Ovary (tissue), 9 donors: ENCODE data around the gene ARSG. TPM values are rescaled to one million over a fixed set of nuclear protein-coding genes. Genes with fewer than 3 reads are reported as not detected.
A peak's percentile ranks its signal among the peaks of the same experiment; 100 is the strongest.

Experiments used
- DNase-seq, 5 donors: peaks; one replicate each; pipeline ENCODE4 v3.0.0-alpha.2; 2019 to 2020
- H3K27ac ChIP-seq, 2 donors: fragments of 200-600 bp; one replicate each; pipeline versions ENCODE4 v1.5.1 to v1.8.0; 2019 to 2022
- H3K27me3 ChIP-seq: fragments of 200-600 bp; one replicate; pipeline ENCODE4 v1.8.0; 2022
- H3K36me3 ChIP-seq: fragments of 200-600 bp; sonication (generic); one replicate; pipeline ENCODE4 v1.5.1; 2019
- H3K4me1 ChIP-seq: one replicate; pipeline ENCODE4 v1.8.1; 2013; ENCODE audit warnings: mild to moderate bottlenecking, moderate library complexity; ENCODE audit not compliant: insufficient read depth
- H3K4me3 ChIP-seq: fragments of 200-600 bp; sonication (generic); one replicate; pipeline ENCODE4 v1.5.1; 2017
- H3K9me3 ChIP-seq, 2 donors: fragments of 200-600 bp in 1 of 2; sonication (generic) in 1 of 2; one replicate each; pipeline versions ENCODE4 v1.5.1 to v1.8.1; 2013 to 2019; ENCODE audit warnings: mild to moderate bottlenecking in 1 of 2, moderate library complexity in 1 of 2
- EP300 ChIP-seq: sonication (generic); formaldehyde crosslinking; IDR thresholded peaks from one replicate; pipeline ENCODE4 v1.6.1; 2017; ENCODE audit warnings: antibody characterized with exemption
- POLR2A ChIP-seq: fragments of 450-650 bp; IDR thresholded peaks from one replicate; pipeline ENCODE4 v1.6.1; 2017; ENCODE audit warnings: antibody characterized with exemption, mild to moderate bottlenecking, moderate library complexity
- WGBS, 3 donors: extraction: QIAGEN DNeasy Blood & Tissue Kit in 1 of 3; methylation state at CpG; one replicate each; pipeline versions ENCODE4 v1.1.5 to v1.1.7; 2013 to 2017; 5-methylcytosine and 5-hydroxymethylcytosine counted together
- intact Hi-C, 4 donors: fragments of 100-400 bp; cut with DNase I; formaldehyde crosslinking; loops; one replicate each; pipeline versions ENCODE4 v1.11.0 to v1.15.1; 2022 to 2023
- polyA plus RNA-seq, 2 donors: library from polyadenylated mRNA; stranded (reverse); fragments of 200-250 nt in 1 of 2; fragments of 350-450 nt in 1 of 2; fragmentation: Illumina TruSeq in 1 of 2; extraction: RNeasy Lipid Tissue Mini Kit (QIAGEN cat#74804) in 1 of 2; gene quantifications; one replicate each; pipeline ENCODE4 v1.2.3, GENCODE V29; 2013 to 2014
- total RNA-seq, 7 donors: library from RNA; depleted of rRNA in 2 of 7; stranded (reverse); fragments of >200 nt in 2 of 7; fragmentation: NEBNext Ultra II Directional in 3 of 7; extraction: Animal tissue kit (Norgen Biotek cat#: 25700) in 3 of 7; gene quantifications; one replicate each; pipeline versions ENCODE4 v1.1.0 to v1.2.4, GENCODE V29; 2016 to 2023
- TF ChIP-seq, protein P1 (sequence below), 3 donors: fragments of 450-650 bp in 2 of 3; fragments of 200-600 bp in 1 of 3; IDR thresholded peaks; one replicate each; pipeline versions ENCODE4 v1.5.1 to v1.8.0; 2016 to 2022; ENCODE audit warnings: antibody characterized with exemption in 3 of 3, mild to moderate bottlenecking in 1 of 3
- donor health status: DM: no; HTN: no; CAD: no; lungs with moderate emphysema.
- donor health status: DM: no; HTN: no; CAD: no.
- donor health status: Bipolar disorder and iron deficiency.
- donor health status: DM: yes; HTN: yes; CAD: no.
- donor health status: DM: no; HTN: no; CAD: no.
- donor health status: DM: yes; HTN: yes; CAD: no.

Gene ARSG
- total and polyA plus RNA-seq, 9 donors = 5.2 to 19.8 (median 11.1) TPM

DNA sequence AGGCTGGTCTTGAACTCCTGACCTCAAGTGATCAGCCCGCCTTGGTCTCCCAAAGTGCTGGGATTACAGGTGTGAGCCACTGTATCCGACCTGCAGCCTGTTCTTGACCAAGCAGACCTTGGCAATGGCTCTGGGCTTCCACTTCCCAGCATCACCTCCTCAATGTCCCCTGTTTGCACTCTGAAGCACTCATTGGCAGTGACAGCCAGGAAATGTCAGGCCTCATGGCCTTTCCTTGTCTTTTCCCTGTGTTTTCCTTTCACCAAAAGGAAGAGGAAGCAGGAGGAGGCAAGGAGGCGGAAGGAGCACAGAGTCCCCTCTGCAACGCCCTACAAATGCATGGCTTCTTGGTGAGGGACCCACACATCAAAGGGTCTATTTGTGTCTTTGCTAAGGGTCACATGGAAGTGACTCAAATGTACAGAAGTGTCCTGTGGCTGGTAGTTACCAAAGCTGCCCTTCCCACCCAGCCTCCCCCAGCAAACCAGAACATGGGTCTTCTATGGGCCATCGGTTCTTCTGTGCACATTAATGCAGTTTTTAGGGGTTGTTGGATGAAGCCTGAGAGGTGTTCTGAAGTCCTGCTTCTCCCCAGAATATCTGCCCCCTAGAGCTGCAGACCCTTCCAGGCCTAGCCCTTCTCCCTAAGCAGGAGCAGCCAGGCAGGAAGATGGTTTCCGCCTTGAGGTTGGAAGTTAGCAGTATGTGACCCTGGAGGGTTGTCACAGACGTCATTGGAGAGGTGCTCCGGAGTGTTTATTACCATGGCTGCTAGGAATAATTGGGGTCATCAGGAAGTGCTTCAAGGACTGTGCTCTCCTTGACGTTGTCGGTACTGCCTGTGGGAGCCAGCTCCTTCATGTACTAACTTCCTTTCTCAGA is 105.2 kb downstream of the ARSG start:
- Histone ChIP-seq H3K27ac (no peak overlapping the region), H3K4me3 (no peak overlapping the region), H3K36me3 (no peaks in the 10 kb centered on the region), H3K4me1 (no peaks in the 10 kb centered on the region), H3K27me3 (no peaks in the 10 kb centered on the region), H3K9me3 (no peaks in the 10 kb centered on the region)
- TF ChIP-seq POLR2A = no peak
- TF ChIP-seq EP300 = no peak
- TF ChIP-seq, protein P1, sequence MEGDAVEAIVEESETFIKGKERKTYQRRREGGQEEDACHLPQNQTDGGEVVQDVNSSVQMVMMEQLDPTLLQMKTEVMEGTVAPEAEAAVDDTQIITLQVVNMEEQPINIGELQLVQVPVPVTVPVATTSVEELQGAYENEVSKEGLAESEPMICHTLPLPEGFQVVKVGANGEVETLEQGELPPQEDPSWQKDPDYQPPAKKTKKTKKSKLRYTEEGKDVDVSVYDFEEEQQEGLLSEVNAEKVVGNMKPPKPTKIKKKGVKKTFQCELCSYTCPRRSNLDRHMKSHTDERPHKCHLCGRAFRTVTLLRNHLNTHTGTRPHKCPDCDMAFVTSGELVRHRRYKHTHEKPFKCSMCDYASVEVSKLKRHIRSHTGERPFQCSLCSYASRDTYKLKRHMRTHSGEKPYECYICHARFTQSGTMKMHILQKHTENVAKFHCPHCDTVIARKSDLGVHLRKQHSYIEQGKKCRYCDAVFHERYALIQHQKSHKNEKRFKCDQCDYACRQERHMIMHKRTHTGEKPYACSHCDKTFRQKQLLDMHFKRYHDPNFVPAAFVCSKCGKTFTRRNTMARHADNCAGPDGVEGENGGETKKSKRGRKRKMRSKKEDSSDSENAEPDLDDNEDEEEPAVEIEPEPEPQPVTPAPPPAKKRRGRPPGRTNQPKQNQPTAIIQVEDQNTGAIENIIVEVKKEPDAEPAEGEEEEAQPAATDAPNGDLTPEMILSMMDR (IDR thresholded peaks at IDR 0.05) = no peak
- WGBS, 3 donors = 71 to 79% (median 76%) methylated on average over 10 of the region's 10 CpGs
- no peak for DNase-seq
- intact Hi-C loops = loop anchor here in 2 of 4 donors (5.0 to 10.0 kb wide), 2 partner anchors 122 to 134 kb away; no protein-coding TSS in a partner anchor

DNA sequence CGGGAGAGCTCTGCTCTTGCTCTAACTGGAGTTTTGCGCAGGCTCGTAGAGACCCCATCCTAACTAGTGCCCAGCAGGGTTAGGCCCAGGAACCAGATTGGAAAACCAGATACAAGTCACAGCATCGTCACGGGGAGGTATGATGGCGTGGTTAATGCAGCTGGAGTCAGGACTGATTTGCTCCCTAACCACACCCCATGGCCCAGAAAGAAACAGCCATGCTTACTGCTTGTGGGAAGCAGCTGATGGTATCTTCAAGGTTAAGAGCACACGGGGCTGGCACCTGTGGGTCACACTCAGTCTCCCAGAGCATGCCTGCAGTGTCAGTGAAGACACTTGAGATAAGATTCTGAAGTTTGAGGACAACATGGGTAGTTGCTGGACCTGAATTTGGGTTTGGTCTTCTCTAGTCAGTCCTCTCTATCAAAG is 105.8 kb downstream of the ARSG start:
- DNase-seq = peak in 1 of 5 donors; percentile 11
- Histone ChIP-seq H3K9me3 (no peaks in the 10 kb centered on the region), H3K27me3 (no peaks in the 10 kb centered on the region), H3K27ac (no peak overlapping the region), H3K36me3 (no peaks in the 10 kb centered on the region), H3K4me3 (no peak overlapping the region), H3K4me1 (no peaks in the 10 kb centered on the region)
- TF ChIP-seq, protein P1 (IDR thresholded peaks at IDR 0.05) = no peak
- TF ChIP-seq POLR2A = no peak
- no peak for TF ChIP-seq EP300
- WGBS, 3 donors = 70 to 81% (median 79%) methylated on average over 7 of the region's 7 CpGs
- intact Hi-C loops = loop anchor here in 2 of 4 donors (5.0 to 10.0 kb wide), 2 partner anchors 122 to 135 kb away; no protein-coding TSS in a partner anchor

DNA sequence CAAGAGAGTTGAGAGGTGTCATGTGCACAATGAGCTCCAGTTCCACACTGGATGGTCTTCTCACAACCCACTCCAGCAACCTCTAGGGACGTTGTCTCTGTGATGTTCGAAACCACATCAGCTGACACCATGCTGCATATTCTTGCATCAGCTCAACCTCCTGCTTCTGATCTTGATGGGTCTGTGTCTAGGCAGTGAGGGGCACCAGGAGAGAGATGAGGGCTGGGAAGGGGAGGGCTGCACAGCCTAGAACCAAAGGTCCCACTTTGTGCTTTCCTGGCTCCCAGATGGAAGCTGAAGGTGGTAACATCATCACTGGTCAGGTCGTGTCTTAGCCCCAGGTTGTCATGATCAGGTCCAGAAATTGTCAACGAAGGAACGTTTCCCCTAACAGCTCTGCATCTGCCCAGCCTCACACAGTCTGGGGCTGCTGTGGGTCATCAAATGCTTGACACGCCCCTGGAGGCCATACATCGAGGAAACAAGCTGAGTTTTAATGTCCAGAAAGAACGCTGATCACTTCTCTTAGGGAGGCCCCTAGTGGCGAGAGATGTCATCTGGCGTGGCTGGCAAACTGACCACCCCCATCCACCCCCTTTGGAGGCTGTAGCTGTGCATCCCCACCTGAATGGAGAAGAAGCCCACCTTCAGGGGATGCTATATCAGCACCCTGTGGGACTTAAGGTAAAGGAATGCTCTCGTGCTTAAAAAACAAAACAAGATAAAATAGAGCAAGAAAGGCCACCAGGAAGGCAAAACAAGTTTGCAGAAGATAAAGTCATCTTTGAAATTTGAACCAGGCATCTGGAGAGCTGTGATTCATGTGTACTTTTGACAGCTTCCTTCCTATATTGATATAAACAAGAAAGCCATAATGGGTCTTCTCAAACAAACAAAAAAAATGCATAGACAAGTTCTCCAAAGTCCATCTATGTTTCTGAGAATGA is 107.7 kb downstream of the ARSG start:
- Histone ChIP-seq H3K4me1 (no peaks in the 10 kb centered on the region), H3K9me3 (no peaks in the 10 kb centered on the region), H3K27me3 (no peaks in the 10 kb centered on the region), H3K27ac (no peak overlapping the region), H3K4me3 (no peak overlapping the region), H3K36me3 (no peaks in the 10 kb centered on the region)
- WGBS, 3 donors = 17 to 22% (median 21%) methylated on average over 11 of the region's 11 CpGs
- intact Hi-C loops = loop anchor here in 2 of 4 donors (5.0 to 10.0 kb wide), 2 partner anchors 124 to 137 kb away; no protein-coding TSS in a partner anchor
- TF ChIP-seq EP300 = no peak
- TF ChIP-seq POLR2A = peak; percentile 10
- TF ChIP-seq, protein P1 (IDR thresholded peaks at IDR 0.05) = peak; percentile 34 to 79 (median 68)
- DNase-seq = peak; percentile 45 to 70 (median 56)
